Activated CD8-positive, alpha-beta T cell treated with anti-CD3 and anti-CD28 coated beads for 36 hours (primary cell): ENCODE data around the gene CALM1. TPM values are rescaled to one million over a fixed set of nuclear protein-coding genes. Genes with fewer than 3 reads are reported as not detected.

ENCODE experiments used
- ATAC-seq: fragments of 200-7000 bp; cut with Tn5 transposase; one replicate; pipeline ENCODE4 v1.10.0; 2021; ENCODE audit warnings: mild to moderate bottlenecking, moderate library complexity
- CTCF ChIA-PET: fragments of 350-600 bp; sonication (Branson Sonifier 250); formaldehyde crosslinking; loops from one replicate; lab custom pipeline; 2021; ENCODE audit warnings: antibody characterized with exemption; lab: Charles Lee
- POLR2A ChIA-PET: fragments of 350-600 bp; sonication (Branson Sonifier 250); formaldehyde crosslinking; loops from one replicate; lab custom pipeline; 2021; ENCODE audit warnings: antibody characterized with exemption; lab: Charles Lee
- DNase-seq: peaks from one replicate; pipeline ENCODE4 v3.0.0-alpha.2; 2020
- H3K27ac Mint-ChIP-seq: one replicate; pipeline ENCODE4 v1.8.0; 2021; ENCODE audit warnings: mild to moderate bottlenecking, mixed read lengths
- H3K27me3 Mint-ChIP-seq: one replicate; pipeline ENCODE4 v1.8.0; 2021; ENCODE audit warnings: mixed read lengths
- H3K36me3 Mint-ChIP-seq: one replicate; pipeline ENCODE4 v1.8.0; 2021; ENCODE audit warnings: low read depth, mixed read lengths
- H3K4me1 Mint-ChIP-seq: one replicate; pipeline ENCODE4 v1.8.0; 2021; ENCODE audit warnings: low read depth, mixed read lengths
- H3K4me3 Mint-ChIP-seq: one replicate; pipeline ENCODE4 v1.8.0; 2021; ENCODE audit warnings: mild to moderate bottlenecking, moderate library complexity, mixed read lengths
- H3K9me3 Mint-ChIP-seq: one replicate; pipeline ENCODE4 v1.8.0; 2021; ENCODE audit warnings: mixed read lengths
- intact Hi-C: fragments of 100-400 bp; cut with micrococcal nuclease; formaldehyde crosslinking; loops from one replicate; pipeline ENCODE4 v1.10.0; 2022
- total RNA-seq, 2 experiments: library from RNA; stranded (reverse); gene quantifications; one replicate each; pipeline ENCODE4 v1.2.3, GENCODE V29; 2021
- TF ChIP-seq, protein P1 (sequence below): fragments of 200-600 bp; IDR thresholded peaks from one replicate; pipeline ENCODE4 v1.8.0; 2022; ENCODE audit warnings: antibody characterized with exemption, mild to moderate bottlenecking

CALM1 gene
- total RNA-seq, 2 experiments from 2014 or later = 365 to 373 TPM

DNA sequence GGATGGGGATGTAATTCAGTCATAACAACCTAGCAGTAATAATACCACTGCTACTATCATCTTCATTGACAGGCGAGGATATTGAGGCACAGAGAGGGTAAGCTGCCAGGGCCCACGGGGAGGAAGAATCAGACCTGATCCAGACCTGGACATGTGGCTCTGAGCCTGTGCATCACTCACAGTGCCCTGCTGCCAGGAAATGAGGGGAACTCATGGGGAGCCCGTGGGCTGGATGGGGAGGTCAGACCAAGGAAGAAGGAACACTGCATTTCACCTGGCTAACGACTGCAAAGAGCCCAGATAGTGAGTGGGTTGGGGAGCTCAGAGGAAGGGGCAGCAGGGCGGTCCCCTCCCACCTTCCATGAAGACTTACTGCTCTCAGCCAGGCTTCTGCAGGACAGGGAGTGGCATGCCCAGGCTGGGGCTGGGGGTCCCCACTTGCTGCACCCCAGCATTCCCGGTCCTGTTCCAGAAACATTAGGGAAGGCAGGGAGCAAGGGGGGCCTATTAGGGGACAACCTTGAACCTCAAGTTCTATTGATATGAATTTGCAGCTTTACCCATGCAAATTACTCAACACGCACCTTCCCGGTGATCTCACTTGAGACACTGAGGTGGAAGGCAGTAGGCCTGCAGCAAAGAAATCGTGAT is 37.7 kb downstream of the CALM1 start:
- TF ChIP-seq, protein P1, sequence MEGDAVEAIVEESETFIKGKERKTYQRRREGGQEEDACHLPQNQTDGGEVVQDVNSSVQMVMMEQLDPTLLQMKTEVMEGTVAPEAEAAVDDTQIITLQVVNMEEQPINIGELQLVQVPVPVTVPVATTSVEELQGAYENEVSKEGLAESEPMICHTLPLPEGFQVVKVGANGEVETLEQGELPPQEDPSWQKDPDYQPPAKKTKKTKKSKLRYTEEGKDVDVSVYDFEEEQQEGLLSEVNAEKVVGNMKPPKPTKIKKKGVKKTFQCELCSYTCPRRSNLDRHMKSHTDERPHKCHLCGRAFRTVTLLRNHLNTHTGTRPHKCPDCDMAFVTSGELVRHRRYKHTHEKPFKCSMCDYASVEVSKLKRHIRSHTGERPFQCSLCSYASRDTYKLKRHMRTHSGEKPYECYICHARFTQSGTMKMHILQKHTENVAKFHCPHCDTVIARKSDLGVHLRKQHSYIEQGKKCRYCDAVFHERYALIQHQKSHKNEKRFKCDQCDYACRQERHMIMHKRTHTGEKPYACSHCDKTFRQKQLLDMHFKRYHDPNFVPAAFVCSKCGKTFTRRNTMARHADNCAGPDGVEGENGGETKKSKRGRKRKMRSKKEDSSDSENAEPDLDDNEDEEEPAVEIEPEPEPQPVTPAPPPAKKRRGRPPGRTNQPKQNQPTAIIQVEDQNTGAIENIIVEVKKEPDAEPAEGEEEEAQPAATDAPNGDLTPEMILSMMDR = no peak
- no peaks in the 10 kb centered on the region for H3K9me3 Mint-ChIP-seq
- intact Hi-C loops = no loop called here
- ATAC-seq (no peak), DNase-seq (no peak)
- no peaks in the 10 kb centered on the region for H3K36me3 Mint-ChIP-seq
- no peaks in the 10 kb centered on the region for H3K27me3 Mint-ChIP-seq
- no peak overlapping the region for H3K27ac Mint-ChIP-seq
- no peaks in the 10 kb centered on the region for H3K4me1 Mint-ChIP-seq
- H3K4me3 Mint-ChIP-seq = no peak overlapping the region
- POLR2A ChIA-PET = no interaction called here
- CTCF ChIA-PET = no interaction called here

DNA sequence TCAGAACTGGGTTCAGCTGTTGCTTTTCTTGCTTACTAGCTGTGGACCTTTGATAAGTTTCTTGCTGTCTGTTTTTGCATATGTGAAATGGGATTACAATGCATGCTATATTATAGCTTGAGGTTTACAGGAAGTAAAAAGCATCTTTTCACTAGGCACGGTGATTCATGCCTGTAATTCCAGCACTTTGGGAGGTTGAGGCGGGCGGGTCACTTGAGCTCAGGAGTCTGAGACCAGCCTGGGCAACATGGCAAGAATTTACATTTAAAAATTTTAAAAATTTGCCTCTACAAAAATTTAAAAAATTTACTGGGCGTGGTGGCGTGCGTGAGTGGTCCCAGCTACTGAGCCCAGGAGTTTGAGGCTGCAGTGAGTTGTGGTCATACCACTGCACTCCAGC is 42.0 kb downstream of the CALM1 start:
- intact Hi-C loops = no loop called here
- TF ChIP-seq, protein P1 = no peak
- DNase-seq (no peak), ATAC-seq (no peak)
- ChIA-PET POLR2A (no interaction called here), CTCF (interaction anchor here (1.3 kb wide), 1 partner anchor 39 kb away, joined by 4 read pairs; no protein-coding TSS in a partner anchor)
- Mint-ChIP-seq H3K27me3 (no peaks in the 10 kb centered on the region), H3K36me3 (no peaks in the 10 kb centered on the region), H3K9me3 (no peaks in the 10 kb centered on the region), H3K27ac (no peak overlapping the region), H3K4me3 (no peak overlapping the region), H3K4me1 (no peaks in the 10 kb centered on the region)

DNA sequence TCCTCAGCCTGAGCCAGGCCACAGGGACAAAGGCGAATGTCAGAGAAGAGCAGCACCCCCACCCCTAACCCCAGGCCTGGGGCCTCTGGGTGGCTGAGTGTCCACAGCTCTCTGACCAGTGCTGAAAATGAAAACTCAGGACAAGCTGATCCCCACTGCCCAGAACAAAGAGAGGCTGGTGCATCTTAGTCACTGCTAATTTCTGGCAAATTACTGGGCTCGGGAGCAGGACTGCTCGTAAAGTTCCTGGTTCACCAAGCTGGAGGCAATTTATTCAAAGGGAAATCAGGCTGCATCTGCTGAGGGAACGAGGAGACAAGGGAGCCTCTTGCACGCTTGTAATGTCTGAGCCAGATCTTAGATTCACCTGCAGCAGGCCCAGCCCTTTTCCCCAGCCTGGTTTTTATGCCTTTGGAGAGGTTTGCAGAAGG is 43.2 kb downstream of the CALM1 start:
- H3K9me3 Mint-ChIP-seq = no peaks in the 10 kb centered on the region
- TF ChIP-seq, protein P1 = no peak
- no peaks in the 10 kb centered on the region for H3K36me3 Mint-ChIP-seq
- no peak overlapping the region for H3K4me3 Mint-ChIP-seq
- no peaks in the 10 kb centered on the region for H3K4me1 Mint-ChIP-seq
- intact Hi-C loops = no loop called here
- no peaks in the 10 kb centered on the region for H3K27me3 Mint-ChIP-seq
- ATAC-seq = no peak
- no peak overlapping the region for H3K27ac Mint-ChIP-seq
- ChIA-PET POLR2A (no interaction called here), CTCF (interaction anchor here (1.3 kb wide), 1 partner anchor 40 kb away, joined by 4 read pairs; no protein-coding TSS in a partner anchor)
- DNase-seq = no peak

DNA sequence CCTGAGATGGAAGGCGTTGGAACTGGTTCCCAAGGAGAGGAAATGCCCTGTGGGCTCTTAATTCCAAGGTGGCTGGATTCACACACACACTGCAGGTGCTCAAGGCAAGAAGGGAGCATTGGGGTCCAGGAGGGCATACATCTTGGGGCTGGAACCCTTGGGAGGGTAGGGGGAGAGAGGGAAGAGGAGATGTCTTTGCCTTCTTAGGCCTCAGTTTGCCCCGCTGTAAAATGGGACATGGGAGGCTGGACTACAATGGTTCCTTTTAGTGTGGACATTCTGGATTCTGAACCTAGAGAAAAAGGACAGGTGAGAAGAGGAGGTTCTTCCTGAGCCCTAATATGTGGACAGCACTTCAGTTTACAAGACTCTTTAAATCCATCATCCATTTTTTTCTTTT is 43.8 kb downstream of the CALM1 start:
- Mint-ChIP-seq H3K27me3 (no peaks in the 10 kb centered on the region), H3K4me1 (no peaks in the 10 kb centered on the region), H3K4me3 (no peak overlapping the region), H3K36me3 (no peaks in the 10 kb centered on the region), H3K27ac (no peak overlapping the region), H3K9me3 (no peaks in the 10 kb centered on the region)
- DNase-seq (no peak), ATAC-seq (no peak)
- POLR2A ChIA-PET = no interaction called here
- TF ChIP-seq, protein P1 = no peak
- intact Hi-C loops = no loop called here
- CTCF ChIA-PET = no interaction called here

DNA sequence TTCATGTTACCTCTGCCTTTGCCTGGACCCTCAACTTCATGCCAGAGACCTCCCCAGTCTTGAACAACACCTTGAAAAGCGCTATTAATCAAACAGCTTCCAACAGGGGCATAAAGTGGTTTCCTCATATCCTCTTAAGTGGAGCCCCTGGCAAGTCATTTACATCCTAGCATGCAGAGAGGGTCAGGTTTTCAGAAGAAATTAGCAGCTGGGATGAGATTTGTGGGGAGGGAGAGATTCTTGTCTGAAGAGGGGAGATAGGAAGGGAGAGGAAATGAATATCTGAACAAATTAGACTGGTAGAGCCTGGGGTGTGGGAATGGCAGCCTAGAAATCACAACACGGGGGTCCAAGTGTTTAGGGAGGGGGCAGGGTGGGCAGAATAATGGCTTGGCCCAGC is 45.6 kb downstream of the CALM1 start:
- intact Hi-C loops = no loop called here
- Mint-ChIP-seq H3K27me3 (no peaks in the 10 kb centered on the region), H3K9me3 (no peaks in the 10 kb centered on the region), H3K27ac (no peak overlapping the region), H3K4me3 (no peak overlapping the region), H3K36me3 (no peaks in the 10 kb centered on the region), H3K4me1 (no peaks in the 10 kb centered on the region)
- no peak for ATAC-seq
- TF ChIP-seq, protein P1 = no peak
- POLR2A ChIA-PET = interaction anchor here (1.6 kb wide), 1 partner anchor 17 kb away, joined by 3 read pairs; no protein-coding TSS in a partner anchor
- no peak for DNase-seq
- CTCF ChIA-PET = no interaction called here
